Cardiac muscle cell (in vitro differentiated cells and primary cell): ENCODE measurements around the gene CISD3. TPM values are rescaled to one million over a fixed set of nuclear protein-coding genes. Genes with fewer than 3 reads are reported as not detected.

Source experiments
- DNase-seq, 2 donors: peaks; one replicate each; pipeline versions ENCODE4 v3.0.0 to v3.0.0-alpha.2; 2010 to 2017; ENCODE audit warnings: low read depth in 1 of 2, low spot score in 1 of 2
- H3K27ac ChIP-seq: fragments of 200-600 bp; sonication (generic); 2 replicates; pipeline ENCODE4 v1.5.1; 2016
- H3K27me3 ChIP-seq: fragments of 200-600 bp; sonication (generic); 2 replicates; pipeline ENCODE4 v1.6.0; 2016; ENCODE audit warnings: control low read depth
- H3K36me3 ChIP-seq: fragments of 200-600 bp; sonication (generic); 2 replicates; pipeline ENCODE4 v1.5.1; 2016; ENCODE audit warnings: control low read depth
- H3K4me1 ChIP-seq: fragments of 200-600 bp; sonication (generic); 2 replicates; pipeline ENCODE4 v1.8.1; 2017; ENCODE audit warnings: low read depth, mild to moderate bottlenecking, mixed run types
- H3K4me3 ChIP-seq: fragments of 200-600 bp; sonication (generic); 2 replicates; pipeline ENCODE4 v1.5.1; 2016; ENCODE audit warnings: mild to moderate bottlenecking
- H3K9me3 ChIP-seq: fragments of 200-600 bp; sonication (generic); 2 replicates; pipeline ENCODE4 v1.5.1; 2017; ENCODE audit warnings: low read depth, mild to moderate bottlenecking, control low read depth
- polyA plus RNA-seq: library from polyadenylated mRNA; unstranded; fragments of >200 nt; fragmentation: Nextera tagmentation; extraction: Ambion mirVana; gene quantifications from 2 replicates; pipeline ENCODE4 v1.2.1, GENCODE V29; 2016
- total RNA-seq: library from RNA; depleted of rRNA; stranded (reverse); fragments of >200 nt; gene quantifications from 2 replicates; pipeline ENCODE4 v1.2.3, GENCODE V29; 2016
- TF ChIP-seq, protein P1 (sequence below): IDR thresholded peaks from 2 replicates; pipeline ENCODE4 v1.5.1; 2012; ENCODE audit warnings: low read depth, mild to moderate bottlenecking, low read length

Gene CISD3
- total and polyA plus RNA-seq, 2 experiments from 2014 or later = 4.9 to 29.7 TPM

DNA sequence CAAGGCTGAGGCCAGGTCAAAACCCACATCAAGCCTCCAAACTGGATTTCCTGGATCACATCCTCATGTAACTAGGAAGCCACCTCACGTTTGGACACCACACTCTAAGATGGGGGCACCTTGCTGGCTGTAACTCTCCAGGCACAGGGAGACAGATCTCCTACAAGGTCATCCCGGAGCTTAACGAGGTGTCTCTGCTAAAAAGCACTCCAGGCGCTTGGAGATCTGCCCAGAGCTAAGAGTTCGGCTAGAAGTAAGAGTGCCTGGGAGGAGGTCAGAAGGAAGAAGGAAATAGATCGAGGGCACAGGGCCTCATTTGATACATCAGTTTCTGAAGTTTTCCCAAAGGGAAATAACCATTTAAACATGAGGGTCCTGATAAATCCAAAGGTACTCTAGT, 38.3 kb downstream of the CISD3 start:
- Histone ChIP-seq H3K27ac (peak overlapping the region; percentile 40), H3K36me3 (peaks cover 57% of the 10 kb centered on the region), H3K4me1 (no peaks in the 10 kb centered on the region), H3K27me3 (no peaks in the 10 kb centered on the region), H3K9me3 (no peaks in the 10 kb centered on the region), H3K4me3 (no peak overlapping the region)
- no peak for DNase-seq
- TF ChIP-seq, protein P1, sequence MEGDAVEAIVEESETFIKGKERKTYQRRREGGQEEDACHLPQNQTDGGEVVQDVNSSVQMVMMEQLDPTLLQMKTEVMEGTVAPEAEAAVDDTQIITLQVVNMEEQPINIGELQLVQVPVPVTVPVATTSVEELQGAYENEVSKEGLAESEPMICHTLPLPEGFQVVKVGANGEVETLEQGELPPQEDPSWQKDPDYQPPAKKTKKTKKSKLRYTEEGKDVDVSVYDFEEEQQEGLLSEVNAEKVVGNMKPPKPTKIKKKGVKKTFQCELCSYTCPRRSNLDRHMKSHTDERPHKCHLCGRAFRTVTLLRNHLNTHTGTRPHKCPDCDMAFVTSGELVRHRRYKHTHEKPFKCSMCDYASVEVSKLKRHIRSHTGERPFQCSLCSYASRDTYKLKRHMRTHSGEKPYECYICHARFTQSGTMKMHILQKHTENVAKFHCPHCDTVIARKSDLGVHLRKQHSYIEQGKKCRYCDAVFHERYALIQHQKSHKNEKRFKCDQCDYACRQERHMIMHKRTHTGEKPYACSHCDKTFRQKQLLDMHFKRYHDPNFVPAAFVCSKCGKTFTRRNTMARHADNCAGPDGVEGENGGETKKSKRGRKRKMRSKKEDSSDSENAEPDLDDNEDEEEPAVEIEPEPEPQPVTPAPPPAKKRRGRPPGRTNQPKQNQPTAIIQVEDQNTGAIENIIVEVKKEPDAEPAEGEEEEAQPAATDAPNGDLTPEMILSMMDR = no peak

DNA sequence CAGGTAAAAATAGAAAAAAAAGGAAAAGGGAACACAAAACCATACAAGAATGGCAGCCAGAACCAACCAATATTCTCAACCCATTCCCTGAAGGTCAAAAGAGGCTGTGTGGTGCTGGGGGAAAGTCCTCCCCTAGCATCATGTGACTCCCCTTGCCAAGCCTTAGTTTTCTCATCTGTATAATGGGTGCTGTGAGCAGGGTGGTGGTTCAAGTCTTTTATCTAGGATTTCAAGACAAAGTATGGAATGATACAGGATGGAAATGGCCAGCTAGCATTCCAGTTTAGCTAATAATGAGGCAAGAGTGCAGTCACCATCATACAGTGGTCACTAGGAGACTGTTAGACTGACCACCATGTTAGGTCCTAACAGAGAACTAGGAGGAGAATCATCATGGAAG, 43.1 kb downstream of the CISD3 start:
- Histone ChIP-seq H3K9me3 (no peaks in the 10 kb centered on the region), H3K36me3 (peaks cover 72% of the 10 kb centered on the region), H3K27me3 (no peaks in the 10 kb centered on the region), H3K4me1 (no peaks in the 10 kb centered on the region), H3K4me3 (no peak overlapping the region), H3K27ac (no peak overlapping the region)
- TF ChIP-seq, protein P1 = no peak
- DNase-seq = no peak

DNA sequence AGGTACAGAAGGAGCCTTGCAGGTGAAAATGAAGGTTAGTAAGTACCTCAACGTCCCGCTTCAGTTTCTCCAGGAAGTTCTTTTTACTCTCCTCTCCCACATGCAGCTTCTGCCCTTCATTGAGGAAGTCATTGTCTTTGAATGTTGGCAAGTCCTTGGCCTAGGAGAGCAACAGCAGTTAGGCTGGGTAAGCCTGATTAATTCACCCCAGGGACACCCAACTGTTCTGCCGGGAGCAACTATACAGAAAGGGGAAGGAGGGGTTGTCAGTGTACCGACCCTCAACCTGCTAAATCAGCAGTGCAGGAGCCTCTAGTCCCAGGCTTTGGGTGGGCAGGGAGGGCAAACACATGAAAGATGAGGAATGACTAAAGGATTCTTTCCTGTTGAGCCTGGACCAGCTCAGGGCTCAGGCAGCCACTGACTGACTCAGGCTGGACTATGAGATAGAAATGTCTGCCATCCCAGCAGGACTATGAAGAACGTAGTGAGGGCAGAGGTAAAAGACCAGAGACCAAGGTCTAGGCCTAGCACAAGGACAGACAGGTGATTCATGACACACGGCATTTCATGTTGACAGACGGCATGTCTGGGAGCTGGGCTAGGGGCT, 47.6 kb downstream of the CISD3 start:
- no peak for DNase-seq
- TF ChIP-seq, protein P1 = no peak
- no peaks in the 10 kb centered on the region for H3K4me1 ChIP-seq
- H3K36me3 ChIP-seq = peaks cover 78% of the 10 kb centered on the region
- no peaks in the 10 kb centered on the region for H3K9me3 ChIP-seq
- no peak overlapping the region for H3K4me3 ChIP-seq
- no peaks in the 10 kb centered on the region for H3K27me3 ChIP-seq
- H3K27ac ChIP-seq = no peak overlapping the region

DNA sequence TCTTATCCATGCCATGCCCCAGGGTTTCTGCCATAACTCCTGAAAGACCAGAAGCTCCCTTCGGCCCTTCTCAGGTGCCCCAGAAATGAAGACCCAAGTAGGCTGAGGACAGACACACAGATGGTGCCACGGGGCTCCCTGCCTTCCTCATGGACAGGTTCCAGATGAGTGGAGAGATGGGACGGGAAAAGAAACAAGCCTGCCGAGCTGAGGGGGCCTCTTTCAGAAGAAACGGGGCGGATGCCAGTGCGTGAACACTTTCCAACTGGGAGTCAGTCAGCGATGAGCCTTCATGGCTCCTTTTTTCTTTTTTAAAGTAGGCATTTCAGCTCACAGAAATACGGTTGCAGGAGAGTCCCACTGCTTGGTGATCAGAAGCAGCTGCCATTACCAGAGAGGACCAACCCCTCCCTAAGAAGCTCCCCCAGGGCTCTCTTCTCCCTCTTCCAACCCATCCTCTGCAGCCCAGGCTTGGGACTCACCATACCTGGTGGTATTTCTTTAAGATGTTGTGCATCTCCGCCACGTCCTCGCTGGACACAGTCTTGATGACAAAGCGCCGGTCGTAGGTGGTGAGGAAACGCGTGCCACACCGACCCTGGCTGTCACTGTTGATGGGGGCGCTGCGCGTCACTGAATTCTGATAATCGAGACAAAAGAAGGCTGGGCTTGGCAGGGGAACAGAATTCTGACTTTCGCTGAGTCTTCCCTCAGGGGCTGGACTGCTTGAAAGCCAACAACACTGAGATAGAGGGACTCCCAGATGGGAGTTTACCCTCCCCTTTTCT, 50.0 kb downstream of the CISD3 start:
- Histone ChIP-seq H3K4me1 (no peaks in the 10 kb centered on the region), H3K4me3 (no peak overlapping the region), H3K27me3 (no peaks in the 10 kb centered on the region), H3K9me3 (no peaks in the 10 kb centered on the region), H3K36me3 (peaks cover 76% of the 10 kb centered on the region), H3K27ac (no peak overlapping the region)
- TF ChIP-seq, protein P1 = no peak
- DNase-seq = no peak

DNA sequence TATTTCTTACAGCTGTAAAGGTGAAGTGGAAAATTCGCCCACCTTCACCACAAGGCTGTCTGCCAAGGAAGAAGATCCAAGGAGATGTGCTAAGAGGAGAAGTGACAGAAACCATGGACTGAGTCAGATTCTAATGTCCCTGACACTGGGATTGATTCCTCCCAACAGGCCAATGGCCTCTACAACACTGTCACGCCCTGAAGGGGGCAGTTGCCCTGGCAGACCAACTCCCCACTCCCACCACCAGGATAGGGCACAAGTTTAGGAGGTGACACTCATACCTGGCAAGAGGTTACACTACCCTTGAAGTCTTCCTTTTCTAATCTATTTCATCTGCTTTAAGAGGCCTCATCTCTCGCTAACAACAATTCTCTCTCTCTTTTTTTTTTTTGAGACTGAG, 53.1 kb downstream of the CISD3 start:
- no peak overlapping the region for H3K4me3 ChIP-seq
- DNase-seq = no peak
- H3K4me1 ChIP-seq = no peaks in the 10 kb centered on the region
- no peaks in the 10 kb centered on the region for H3K27me3 ChIP-seq
- H3K9me3 ChIP-seq = no peaks in the 10 kb centered on the region
- no peak overlapping the region for H3K27ac ChIP-seq
- peaks cover 55% of the 10 kb centered on the region for H3K36me3 ChIP-seq
- TF ChIP-seq, protein P1 = no peak

Other genes with a start within 250 kb of the CISD3 start
- 5.2 and 10.8 TPM in 2 replicates for gene SRCIN1, start 124.4 kb upstream of the CISD3 start, total RNA-seq
- gene SRCIN1, start 124.4 kb upstream of the CISD3 start, polyA plus RNA-seq = 2.3 and 4.6 TPM in 2 replicates
- 13.4 and 13.9 TPM in 2 replicates for gene EPOP, start 55.4 kb upstream of the CISD3 start, total RNA-seq
- gene EPOP, start 55.4 kb upstream of the CISD3 start, polyA plus RNA-seq = 1.9 and 2.0 TPM in 2 replicates
- 48.4 and 75.8 TPM in 2 replicates for gene MLLT6, start 25.1 kb upstream of the CISD3 start, total RNA-seq
- 10.5 and 17.4 TPM in 2 replicates for gene MLLT6, start 25.1 kb upstream of the CISD3 start, polyA plus RNA-seq
- 14.4 and 21.7 TPM in 2 replicates for gene PCGF2, start 18.0 kb downstream of the CISD3 start, total RNA-seq
- gene PCGF2, start 18.0 kb downstream of the CISD3 start, polyA plus RNA-seq = 10.7 and 12.2 TPM in 2 replicates
- 166 and 188 TPM in 2 replicates for gene PSMB3, start 22.4 kb downstream of the CISD3 start, total RNA-seq
- 333 and 379 TPM in 2 replicates for gene PSMB3, start 22.4 kb downstream of the CISD3 start, polyA plus RNA-seq
- gene PIP4K2B, start 69.2 kb downstream of the CISD3 start, total RNA-seq = 98.7 and 116 TPM in 2 replicates
- 17.4 and 23.3 TPM in 2 replicates for gene PIP4K2B, start 69.2 kb downstream of the CISD3 start, polyA plus RNA-seq
- 6.4 and 14.6 TPM in 2 replicates for gene CWC25, start 95.0 kb downstream of the CISD3 start, total RNA-seq
- 9.4 and 19.9 TPM in 2 replicates for gene CWC25, start 95.0 kb downstream of the CISD3 start, polyA plus RNA-seq
- 2,451 and 2,692 TPM in 2 replicates for gene RPL23, start 123.4 kb downstream of the CISD3 start, total RNA-seq
- 567 and 626 TPM in 2 replicates for gene RPL23, start 123.4 kb downstream of the CISD3 start, polyA plus RNA-seq
- gene LASP1, start 139.7 kb downstream of the CISD3 start, total RNA-seq = 46.0 and 51.2 TPM in 2 replicates
- 28.1 and 38.0 TPM in 2 replicates for gene LASP1, start 139.7 kb downstream of the CISD3 start, polyA plus RNA-seq
- gene FBXO47, start 237.1 kb downstream of the CISD3 start, total RNA-seq = not detected in 2 replicates
- not detected in 2 replicates for gene FBXO47, start 237.1 kb downstream of the CISD3 start, polyA plus RNA-seq